WTC11 (cell line): Measurements from ENCODE around the gene PARL. TPM values are rescaled to one million over a fixed set of nuclear protein-coding genes. Genes with fewer than 3 reads are reported as not detected.

Source experiments
- ATAC-seq: fragments of 200-7000 bp; cut with Tn5 transposase; 2 replicates; pipeline ENCODE4 v1.10.0; 2021; ENCODE audit warnings: mild to moderate bottlenecking, moderate library complexity
- CTCF ChIA-PET: fragments of 300-600 bp; sonication (Branson Sonifier 250); formaldehyde crosslinking; loops from one replicate; lab custom pipeline; 2021; ENCODE audit warnings: antibody characterized with exemption; lab: Charles Lee
- POLR2A ChIA-PET: fragments of 350-600 bp; sonication (Branson Sonifier 250); formaldehyde crosslinking; loops from one replicate; lab custom pipeline; 2021; ENCODE audit warnings: antibody characterized with exemption; lab: Charles Lee
- DNase-seq: peaks from one replicate; pipeline ENCODE4 v3.0.0; 2021; ENCODE audit warnings: low spot score
- H3K27ac Mint-ChIP-seq: 2 replicates; pipeline ENCODE4 v1.8.0; 2021; ENCODE audit warnings: mixed read lengths
- H3K27me3 Mint-ChIP-seq: 2 replicates; pipeline ENCODE4 v1.8.0; 2021; ENCODE audit warnings: low read depth, mild to moderate bottlenecking, moderate library complexity, mixed read lengths
- H3K36me3 Mint-ChIP-seq: 2 replicates; pipeline ENCODE4 v1.8.0; 2021; ENCODE audit warnings: mixed read lengths
- H3K4me1 Mint-ChIP-seq: 2 replicates; pipeline ENCODE4 v1.8.0; 2022; ENCODE audit warnings: mixed read lengths
- H3K4me3 Mint-ChIP-seq: 2 replicates; pipeline ENCODE4 v1.8.0; 2021; ENCODE audit warnings: mild to moderate bottlenecking, moderate library complexity, mixed read lengths
- H3K9me3 Mint-ChIP-seq: 2 replicates; pipeline ENCODE4 v1.8.0; 2021; ENCODE audit warnings: mixed read lengths
- AR ChIP-seq: fragments of 250-450 bp; sonication (Bioruptor Pico); IDR thresholded peaks from 2 replicates; pipeline ENCODE4 v1.9.0; 2021; ENCODE audit warnings: mild to moderate bottlenecking
- ATF6 ChIP-seq: sonication (generic); formaldehyde crosslinking; IDR thresholded peaks from 2 replicates; pipeline ENCODE4 v1.8.1; 2023; ENCODE audit warnings: mild to moderate bottlenecking, missing genetic modification reagents
- ETV6 ChIP-seq: sonication (generic); formaldehyde crosslinking; IDR thresholded peaks from 2 replicates; pipeline ENCODE4 v1.8.1; 2022; ENCODE audit warnings: mild to moderate bottlenecking, missing genetic modification reagents
- GTF2I ChIP-seq: fragments of 250-450 bp; sonication (Bioruptor Pico); conservative IDR thresholded peaks from 2 replicates; pipeline ENCODE4 v1.4.0; 2021; ENCODE audit warnings: mild to moderate bottlenecking
- MYBL2 ChIP-seq: sonication (generic); formaldehyde crosslinking; IDR thresholded peaks from 2 replicates; pipeline ENCODE4 v1.8.1; 2023; ENCODE audit warnings: mild to moderate bottlenecking, moderate library complexity, missing genetic modification reagents
- NFATC4 ChIP-seq: fragments of 250-450 bp; sonication (Bioruptor Pico); IDR thresholded peaks from 2 replicates; pipeline ENCODE4 v1.9.0; 2021; ENCODE audit warnings: mild to moderate bottlenecking
- NFYB ChIP-seq: sonication (generic); formaldehyde crosslinking; conservative IDR thresholded peaks from 2 replicates; pipeline ENCODE4 v1.8.0; 2022; ENCODE audit warnings: low read depth, missing genetic modification reagents
- NR1H2 ChIP-seq: sonication (generic); formaldehyde crosslinking; IDR thresholded peaks from 2 replicates; pipeline ENCODE4 v1.9.0; 2021; ENCODE audit warnings: mild to moderate bottlenecking, moderate library complexity, missing genetic modification reagents
- PREB ChIP-seq: sonication (generic); formaldehyde crosslinking; IDR thresholded peaks from 2 replicates; pipeline ENCODE4 v1.8.1; 2022; ENCODE audit warnings: mild to moderate bottlenecking, missing genetic modification reagents, moderate library complexity, borderline replicate concordance
- SMAD3 ChIP-seq: sonication (generic); formaldehyde crosslinking; IDR thresholded peaks from 2 replicates; pipeline ENCODE4 v1.8.0; 2022; ENCODE audit warnings: missing genetic modification reagents, mild to moderate bottlenecking, borderline replicate concordance
- SMAD4 ChIP-seq: sonication (generic); formaldehyde crosslinking; IDR thresholded peaks from 2 replicates; pipeline ENCODE4 v1.8.0; 2022; ENCODE audit warnings: mild to moderate bottlenecking, missing genetic modification reagents
- TCF7 ChIP-seq: sonication (generic); formaldehyde crosslinking; IDR thresholded peaks from 2 replicates; pipeline ENCODE4 v1.8.0; 2022; ENCODE audit warnings: mild to moderate bottlenecking, low read depth, missing genetic modification reagents, moderate library complexity
- TP53 ChIP-seq: sonication (generic); formaldehyde crosslinking; IDR thresholded peaks from 2 replicates; pipeline ENCODE4 v1.8.1; 2023; ENCODE audit warnings: mild to moderate bottlenecking, missing genetic modification reagents
- ZNF138 ChIP-seq: sonication (generic); formaldehyde crosslinking; conservative IDR thresholded peaks from 2 replicates; pipeline ENCODE4 v1.8.1; 2022; ENCODE audit warnings: mild to moderate bottlenecking, moderate library complexity, missing genetic modification reagents
- ZNF219 ChIP-seq: sonication (generic); formaldehyde crosslinking; IDR thresholded peaks from 2 replicates; pipeline ENCODE4 v1.8.0; 2023; ENCODE audit warnings: missing genetic modification reagents, mild to moderate bottlenecking, borderline replicate concordance
- ZNF416 ChIP-seq: fragments of 250-450 bp; sonication (Bioruptor Pico); IDR thresholded peaks from 2 replicates; pipeline ENCODE4 v1.9.0; 2021; ENCODE audit warnings: mild to moderate bottlenecking, inconsistent platforms
- total RNA-seq: library from RNA; stranded (reverse); gene quantifications from 3 replicates; pipeline ENCODE4 v1.2.3, GENCODE V29; 2021
- TF ChIP-seq, protein P1 (sequence below): sonication (generic); formaldehyde crosslinking; conservative IDR thresholded peaks from 2 replicates; pipeline ENCODE4 v1.8.1; 2022; ENCODE audit warnings: mild to moderate bottlenecking, missing genetic modification reagents
- TF ChIP-seq, protein P2 (sequence below): fragments of 250-450 bp; sonication (Bioruptor Pico); IDR thresholded peaks from 2 replicates; pipeline ENCODE4 v2.1.2; 2022; ENCODE audit warnings: mild to moderate bottlenecking, moderate library complexity
- TF ChIP-seq, protein P3 (sequence below): sonication (generic); formaldehyde crosslinking; IDR thresholded peaks from 2 replicates; pipeline ENCODE4 v1.8.0; 2022; ENCODE audit warnings: mild to moderate bottlenecking, missing genetic modification reagents
- TF ChIP-seq, protein P4 (sequence below): fragments of 250-450 bp; sonication (Bioruptor Pico); IDR thresholded peaks from 2 replicates; pipeline ENCODE4 v1.9.0; 2021; ENCODE audit warnings: mild to moderate bottlenecking, borderline replicate concordance

Gene PARL
- total RNA-seq, 1 experiment from 2014 or later = 93.5 TPM

GRCh38 chr3:183884427-183885296 is at the start of gene PARL (continued):
- TF ChIP-seq ATF6 (CRISPR knock-in tag) (no peak), TP53 (CRISPR knock-in tag) (0 out of 2 replicates have a peak, but pooled peaks have one; percentile 62), ZNF138 (CRISPR knock-in tag) (no peak), SMAD3 (CRISPR knock-in tag) (peak; percentile 89; the same call in 1 of the 2 replicates), ZNF219 (no peak), SMAD4 (CRISPR knock-in tag) (no peak), AR (no peak), MYBL2 (peak; percentile 93), NR1H2 (CRISPR knock-in tag) (no peak), NFYB (CRISPR knock-in tag) (no peak), PREB (CRISPR knock-in tag) (no peak), NFATC4 (no peak), ETV6 (CRISPR knock-in tag) (peak; percentile 98), GTF2I (CRISPR knock-in tag) (no peak)
- TF ChIP-seq, protein P1, sequence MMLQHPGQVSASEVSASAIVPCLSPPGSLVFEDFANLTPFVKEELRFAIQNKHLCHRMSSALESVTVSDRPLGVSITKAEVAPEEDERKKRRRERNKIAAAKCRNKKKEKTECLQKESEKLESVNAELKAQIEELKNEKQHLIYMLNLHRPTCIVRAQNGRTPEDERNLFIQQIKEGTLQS (CRISPR knock-in tag) = no peak
- TF ChIP-seq, protein P2, sequence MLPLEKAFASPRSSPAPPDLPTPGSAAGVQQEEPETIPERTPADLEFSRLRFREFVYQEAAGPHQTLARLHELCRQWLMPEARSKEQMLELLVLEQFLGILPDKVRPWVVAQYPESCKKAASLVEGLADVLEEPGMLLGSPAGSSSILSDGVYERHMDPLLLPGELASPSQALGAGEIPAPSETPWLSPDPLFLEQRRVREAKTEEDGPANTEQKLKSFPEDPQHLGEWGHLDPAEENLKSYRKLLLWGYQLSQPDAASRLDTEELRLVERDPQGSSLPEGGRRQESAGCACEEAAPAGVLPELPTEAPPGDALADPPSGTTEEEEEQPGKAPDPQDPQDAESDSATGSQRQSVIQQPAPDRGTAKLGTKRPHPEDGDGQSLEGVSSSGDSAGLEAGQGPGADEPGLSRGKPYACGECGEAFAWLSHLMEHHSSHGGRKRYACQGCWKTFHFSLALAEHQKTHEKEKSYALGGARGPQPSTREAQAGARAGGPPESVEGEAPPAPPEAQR (CRISPR knock-in tag) = no peak
- TF ChIP-seq, protein P3, sequence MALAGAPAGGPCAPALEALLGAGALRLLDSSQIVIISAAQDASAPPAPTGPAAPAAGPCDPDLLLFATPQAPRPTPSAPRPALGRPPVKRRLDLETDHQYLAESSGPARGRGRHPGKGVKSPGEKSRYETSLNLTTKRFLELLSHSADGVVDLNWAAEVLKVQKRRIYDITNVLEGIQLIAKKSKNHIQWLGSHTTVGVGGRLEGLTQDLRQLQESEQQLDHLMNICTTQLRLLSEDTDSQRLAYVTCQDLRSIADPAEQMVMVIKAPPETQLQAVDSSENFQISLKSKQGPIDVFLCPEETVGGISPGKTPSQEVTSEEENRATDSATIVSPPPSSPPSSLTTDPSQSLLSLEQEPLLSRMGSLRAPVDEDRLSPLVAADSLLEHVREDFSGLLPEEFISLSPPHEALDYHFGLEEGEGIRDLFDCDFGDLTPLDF (CRISPR knock-in tag) = peak; percentile 69; the same call in 1 of the 2 replicates

DNA sequence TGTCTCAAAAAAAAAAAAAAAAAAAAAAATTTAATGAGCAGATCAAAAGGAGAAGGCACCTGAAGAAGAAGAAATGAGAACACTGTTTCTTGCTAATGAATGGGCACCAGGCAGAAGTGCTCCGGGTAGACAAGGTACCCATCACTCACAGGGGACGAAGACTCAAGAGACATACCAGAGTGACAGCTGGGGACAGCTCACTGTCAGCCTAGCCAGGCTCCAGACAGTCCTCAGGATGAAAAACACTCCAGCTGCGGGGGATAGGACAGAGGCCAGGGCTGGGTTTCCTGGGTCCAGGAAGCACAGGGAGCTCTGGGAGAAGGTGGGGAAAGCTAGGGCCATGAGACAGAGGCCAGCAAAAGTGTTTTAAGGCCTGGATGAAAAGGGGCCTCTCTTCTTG is 48.5 kb upstream of the PARL start:
- DNase-seq = no peak
- Mint-ChIP-seq H3K27ac (peak overlapping the region; percentile 48; the same call in 1 of the 2 replicates), H3K4me1 (no peaks in the 10 kb centered on the region), H3K4me3 (no peak overlapping the region), H3K9me3 (no peaks in the 10 kb centered on the region), H3K27me3 (no peaks in the 10 kb centered on the region), H3K36me3 (peaks cover 21% of the 10 kb centered on the region)
- ChIA-PET POLR2A (no interaction called here), CTCF (interaction anchor here (1.0 to 2.0 kb wide), 2 partner anchors 29 to 49 kb away, joined by 3 to 6 read pairs; partner anchors contain the start of gene PARL)
- ATAC-seq = no peak
- TF ChIP-seq, protein P4, sequence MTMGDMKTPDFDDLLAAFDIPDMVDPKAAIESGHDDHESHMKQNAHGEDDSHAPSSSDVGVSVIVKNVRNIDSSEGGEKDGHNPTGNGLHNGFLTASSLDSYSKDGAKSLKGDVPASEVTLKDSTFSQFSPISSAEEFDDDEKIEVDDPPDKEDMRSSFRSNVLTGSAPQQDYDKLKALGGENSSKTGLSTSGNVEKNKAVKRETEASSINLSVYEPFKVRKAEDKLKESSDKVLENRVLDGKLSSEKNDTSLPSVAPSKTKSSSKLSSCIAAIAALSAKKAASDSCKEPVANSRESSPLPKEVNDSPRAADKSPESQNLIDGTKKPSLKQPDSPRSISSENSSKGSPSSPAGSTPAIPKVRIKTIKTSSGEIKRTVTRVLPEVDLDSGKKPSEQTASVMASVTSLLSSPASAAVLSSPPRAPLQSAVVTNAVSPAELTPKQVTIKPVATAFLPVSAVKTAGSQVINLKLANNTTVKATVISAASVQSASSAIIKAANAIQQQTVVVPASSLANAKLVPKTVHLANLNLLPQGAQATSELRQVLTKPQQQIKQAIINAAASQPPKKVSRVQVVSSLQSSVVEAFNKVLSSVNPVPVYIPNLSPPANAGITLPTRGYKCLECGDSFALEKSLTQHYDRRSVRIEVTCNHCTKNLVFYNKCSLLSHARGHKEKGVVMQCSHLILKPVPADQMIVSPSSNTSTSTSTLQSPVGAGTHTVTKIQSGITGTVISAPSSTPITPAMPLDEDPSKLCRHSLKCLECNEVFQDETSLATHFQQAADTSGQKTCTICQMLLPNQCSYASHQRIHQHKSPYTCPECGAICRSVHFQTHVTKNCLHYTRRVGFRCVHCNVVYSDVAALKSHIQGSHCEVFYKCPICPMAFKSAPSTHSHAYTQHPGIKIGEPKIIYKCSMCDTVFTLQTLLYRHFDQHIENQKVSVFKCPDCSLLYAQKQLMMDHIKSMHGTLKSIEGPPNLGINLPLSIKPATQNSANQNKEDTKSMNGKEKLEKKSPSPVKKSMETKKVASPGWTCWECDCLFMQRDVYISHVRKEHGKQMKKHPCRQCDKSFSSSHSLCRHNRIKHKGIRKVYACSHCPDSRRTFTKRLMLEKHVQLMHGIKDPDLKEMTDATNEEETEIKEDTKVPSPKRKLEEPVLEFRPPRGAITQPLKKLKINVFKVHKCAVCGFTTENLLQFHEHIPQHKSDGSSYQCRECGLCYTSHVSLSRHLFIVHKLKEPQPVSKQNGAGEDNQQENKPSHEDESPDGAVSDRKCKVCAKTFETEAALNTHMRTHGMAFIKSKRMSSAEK (CRISPR knock-in tag) = no peak
- TF ChIP-seq TCF7 (CRISPR knock-in tag) = no peak
- TF ChIP-seq ZNF416 (CRISPR knock-in tag) = no peak
